OCI-LY1 (cell line): ENCODE measurements around the gene HTR2B.
"Not testable (repeated sequence)": the region's sequence is repeated elsewhere in the genome, so short reads cannot be mapped to it uniquely, and the experiment has no call there.

Source experiments
- H2AFZ ChIP-seq: fragments of 200-600 bp; sonication (generic), shearing (Covaris generic); 2 replicates; pipeline ENCODE4 v1.6.0; 2014; ENCODE audit warnings: antibody characterized with exemption, mild to moderate bottlenecking, low read length
- H3F3A ChIP-seq: fragments of 200-600 bp; sonication (generic), shearing (Covaris generic); 2 replicates; pipeline ENCODE4 v1.6.0; 2014; ENCODE audit warnings: mild to moderate bottlenecking, antibody characterized with exemption, low read length, moderate library complexity; ENCODE audit not compliant: insufficient read depth
- H3K27ac ChIP-seq: fragments of 200-600 bp; sonication (generic); 2 replicates; pipeline ENCODE4 v1.5.1; 2014; ENCODE audit warnings: low read length, mixed run types, mild to moderate bottlenecking, low read depth; ENCODE audit not compliant: poor library complexity, severe bottlenecking
- H3K27me3 ChIP-seq: fragments of 200-600 bp; sonication (generic); 2 replicates; pipeline ENCODE4 v1.6.0; 2014; ENCODE audit warnings: antibody characterized with exemption, mild to moderate bottlenecking, low read length, moderate library complexity; ENCODE audit not compliant: insufficient read depth
- H3K36me3 ChIP-seq: fragments of 200-600 bp; sonication (generic); 2 replicates; pipeline ENCODE4 v1.6.1; 2014; ENCODE audit warnings: mild to moderate bottlenecking, antibody characterized with exemption, low read length, moderate library complexity, mixed read lengths; ENCODE audit not compliant: insufficient read depth
- H3K4me1 ChIP-seq: fragments of 200-600 bp; sonication (generic); 2 replicates; pipeline ENCODE4 v1.5.1; 2014; ENCODE audit warnings: mild to moderate bottlenecking, low read length, moderate library complexity; ENCODE audit not compliant: insufficient read depth, severe bottlenecking
- H3K4me2 ChIP-seq: fragments of 200-600 bp; sonication (generic), shearing (Covaris generic); 2 replicates; pipeline ENCODE4 v1.6.1; 2014; ENCODE audit warnings: low read length
- H3K4me3 ChIP-seq: fragments of 200-600 bp; sonication (generic); 2 replicates; pipeline ENCODE4 v1.5.1; 2014; ENCODE audit warnings: low read length, low read depth, mild to moderate bottlenecking, mixed read lengths; ENCODE audit not compliant: poor library complexity, severe bottlenecking
- H3K79me2 ChIP-seq: fragments of 200-600 bp; shearing (Covaris generic); 2 replicates; pipeline ENCODE4 v1.6.1; 2016; ENCODE audit warnings: mixed run types, low read length, mixed read lengths; ENCODE audit not compliant: insufficient read depth
- H3K9ac ChIP-seq: fragments of 200-600 bp; sonication (generic), shearing (Covaris generic); 2 replicates; pipeline ENCODE4 v1.6.1; 2014; ENCODE audit warnings: mild to moderate bottlenecking, low read length, mixed read lengths
- H3K9me2 ChIP-seq: fragments of 200-600 bp; sonication (generic), shearing (Covaris generic); 2 replicates; pipeline ENCODE4 v1.6.1; 2014; ENCODE audit warnings: low read depth, mild to moderate bottlenecking, low read length, mixed read lengths
- H3K9me3 ChIP-seq: fragments of 200-600 bp; shearing (Covaris generic); 2 replicates; pipeline ENCODE4 v1.6.1; 2014; ENCODE audit warnings: low read length, mixed read lengths
- H4K20me1 ChIP-seq: fragments of 200-600 bp; sonication (generic), shearing (Covaris generic); 2 replicates; pipeline ENCODE4 v1.6.0; 2016; ENCODE audit warnings: mild to moderate bottlenecking, low read length; ENCODE audit not compliant: insufficient read depth
- EZH2 ChIP-seq: fragments of 200-600 bp; sonication (generic), shearing (Covaris generic); IDR thresholded peaks from 2 replicates; pipeline ENCODE4 v1.8.0; 2017; ENCODE audit warnings: borderline replicate concordance, mixed run types, mild to moderate bottlenecking, antibody characterized with exemption, low read length, moderate library complexity, mixed read lengths
- TF ChIP-seq, protein P1 (sequence below): fragments of 200-600 bp; sonication (generic), shearing (Covaris generic); IDR thresholded peaks from 2 replicates; pipeline ENCODE4 v1.5.1; 2017; ENCODE audit warnings: mild to moderate bottlenecking, antibody characterized with exemption, low read length, moderate library complexity, mixed read lengths

HTR2B gene

DNA sequence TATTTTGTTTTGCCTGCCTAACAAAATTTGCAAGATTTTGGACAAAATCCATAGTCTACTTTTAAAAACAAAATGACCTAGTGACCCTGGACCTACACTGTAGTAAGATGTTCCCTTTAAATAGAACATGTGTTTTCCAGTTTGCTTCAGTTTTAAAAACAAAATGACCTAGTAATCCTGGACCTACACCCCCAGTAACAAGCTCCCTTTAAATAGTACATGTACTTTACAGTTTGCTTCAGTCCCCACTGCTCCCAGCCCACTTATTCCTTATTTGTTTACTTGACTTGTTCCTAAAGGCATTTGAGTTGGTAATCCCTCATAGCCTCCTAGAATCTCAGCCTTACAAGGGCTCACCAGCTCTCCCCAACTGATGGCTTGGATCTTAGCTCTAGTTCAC is 34.5 kb upstream of the HTR2B start:
- no peak overlapping the region for H2AFZ ChIP-seq
- H3F3A ChIP-seq = no peaks in the 10 kb centered on the region
- H3K9ac ChIP-seq = no peak overlapping the region
- no peak overlapping the region for H3K4me2 ChIP-seq
- no peaks in the 10 kb centered on the region for H3K9me2 ChIP-seq
- no peaks in the 10 kb centered on the region for H4K20me1 ChIP-seq
- H3K36me3 ChIP-seq = peaks cover 59% of the 10 kb centered on the region
- H3K27ac ChIP-seq = no peak overlapping the region
- TF ChIP-seq EZH2 = no peak
- TF ChIP-seq, protein P1, sequence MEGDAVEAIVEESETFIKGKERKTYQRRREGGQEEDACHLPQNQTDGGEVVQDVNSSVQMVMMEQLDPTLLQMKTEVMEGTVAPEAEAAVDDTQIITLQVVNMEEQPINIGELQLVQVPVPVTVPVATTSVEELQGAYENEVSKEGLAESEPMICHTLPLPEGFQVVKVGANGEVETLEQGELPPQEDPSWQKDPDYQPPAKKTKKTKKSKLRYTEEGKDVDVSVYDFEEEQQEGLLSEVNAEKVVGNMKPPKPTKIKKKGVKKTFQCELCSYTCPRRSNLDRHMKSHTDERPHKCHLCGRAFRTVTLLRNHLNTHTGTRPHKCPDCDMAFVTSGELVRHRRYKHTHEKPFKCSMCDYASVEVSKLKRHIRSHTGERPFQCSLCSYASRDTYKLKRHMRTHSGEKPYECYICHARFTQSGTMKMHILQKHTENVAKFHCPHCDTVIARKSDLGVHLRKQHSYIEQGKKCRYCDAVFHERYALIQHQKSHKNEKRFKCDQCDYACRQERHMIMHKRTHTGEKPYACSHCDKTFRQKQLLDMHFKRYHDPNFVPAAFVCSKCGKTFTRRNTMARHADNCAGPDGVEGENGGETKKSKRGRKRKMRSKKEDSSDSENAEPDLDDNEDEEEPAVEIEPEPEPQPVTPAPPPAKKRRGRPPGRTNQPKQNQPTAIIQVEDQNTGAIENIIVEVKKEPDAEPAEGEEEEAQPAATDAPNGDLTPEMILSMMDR = no peak
- no peaks in the 10 kb centered on the region for H3K4me1 ChIP-seq
- no peak overlapping the region for H3K4me3 ChIP-seq
- no peaks in the 10 kb centered on the region for H3K27me3 ChIP-seq
- H3K79me2 ChIP-seq = no peaks in the 10 kb centered on the region
- no peaks in the 10 kb centered on the region for H3K9me3 ChIP-seq

DNA sequence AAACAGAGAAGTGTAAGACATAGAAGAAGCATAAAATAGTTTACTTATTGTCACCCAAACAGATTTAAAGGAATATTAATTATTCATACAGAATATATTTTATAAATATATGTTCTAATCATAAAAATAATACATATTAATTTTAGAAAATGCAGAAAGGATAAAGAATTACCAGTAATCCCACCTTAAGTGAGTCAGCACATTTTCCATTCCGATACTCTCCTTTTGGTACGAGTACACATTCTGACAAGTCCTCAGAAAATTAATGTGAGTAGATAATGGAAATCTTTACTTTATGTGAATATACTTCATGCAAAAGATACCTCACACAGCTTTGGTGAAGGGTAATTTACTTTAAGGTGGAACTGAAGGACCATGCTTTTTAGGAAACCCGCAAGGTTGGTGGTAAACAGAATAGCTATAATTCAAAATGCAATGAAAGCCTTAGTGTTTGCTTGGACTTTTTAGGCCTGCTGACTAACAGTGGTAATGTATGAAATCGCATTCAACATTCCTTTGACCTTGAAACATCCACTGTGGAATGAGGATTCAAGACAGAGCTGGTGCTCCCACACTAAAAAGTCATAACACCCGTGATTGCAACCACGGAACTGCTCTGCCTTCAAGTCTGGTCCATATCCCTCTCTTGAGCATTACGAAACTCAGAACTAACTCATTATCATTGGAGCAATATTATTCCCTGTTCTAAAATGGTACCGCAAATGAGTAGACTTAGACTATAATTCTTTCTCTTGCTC is 28.1 kb upstream of the HTR2B start:
- H2AFZ ChIP-seq = no peak overlapping the region
- H3K9me3 ChIP-seq = no peaks in the 10 kb centered on the region
- no peaks in the 10 kb centered on the region for H4K20me1 ChIP-seq
- TF ChIP-seq EZH2 = no peak
- H3F3A ChIP-seq = no peaks in the 10 kb centered on the region
- no peaks in the 10 kb centered on the region for H3K4me1 ChIP-seq
- no peak overlapping the region for H3K9ac ChIP-seq
- no peak overlapping the region for H3K4me3 ChIP-seq
- no peak overlapping the region for H3K4me2 ChIP-seq
- no peaks in the 10 kb centered on the region for H3K27me3 ChIP-seq
- H3K9me2 ChIP-seq = no peaks in the 10 kb centered on the region
- no peaks in the 10 kb centered on the region for H3K79me2 ChIP-seq
- no peak overlapping the region for H3K27ac ChIP-seq
- H3K36me3 ChIP-seq = peaks cover 51% of the 10 kb centered on the region

DNA sequence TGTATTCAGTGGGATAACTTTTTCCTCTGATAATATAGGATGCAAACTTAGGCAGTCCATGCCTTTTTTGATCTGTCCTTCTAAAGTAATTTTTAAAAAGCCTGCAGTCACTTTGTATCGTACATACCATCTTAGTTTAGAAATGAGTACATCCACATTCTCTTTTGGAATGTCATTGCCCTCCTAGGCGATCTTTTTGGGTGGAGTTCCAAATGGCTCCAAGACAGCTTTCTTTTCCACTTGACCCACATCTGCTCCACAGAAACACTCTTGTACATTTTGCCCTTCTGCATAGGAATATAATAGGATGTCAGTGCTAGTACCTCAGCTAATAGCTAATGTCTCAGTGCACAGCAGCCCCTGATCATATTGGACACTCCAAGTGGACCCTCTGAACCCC is 21.8 kb upstream of the HTR2B start:
- Histone ChIP-seq H4K20me1 (no peaks in the 10 kb centered on the region), H3K9me2 (no peaks in the 10 kb centered on the region), H3K9ac (no peak overlapping the region), H3F3A (no peaks in the 10 kb centered on the region), H2AFZ (no peak overlapping the region), H3K79me2 (no peaks in the 10 kb centered on the region), H3K9me3 (no peaks in the 10 kb centered on the region), H3K4me3 (no peak overlapping the region), H3K27ac (no peak overlapping the region), H3K36me3 (peaks cover 47% of the 10 kb centered on the region), H3K4me1 (no peaks in the 10 kb centered on the region), H3K4me2 (no peak overlapping the region), H3K27me3 (no peaks in the 10 kb centered on the region)
- TF ChIP-seq, protein P1 = no peak
- TF ChIP-seq EZH2 = no peak

DNA sequence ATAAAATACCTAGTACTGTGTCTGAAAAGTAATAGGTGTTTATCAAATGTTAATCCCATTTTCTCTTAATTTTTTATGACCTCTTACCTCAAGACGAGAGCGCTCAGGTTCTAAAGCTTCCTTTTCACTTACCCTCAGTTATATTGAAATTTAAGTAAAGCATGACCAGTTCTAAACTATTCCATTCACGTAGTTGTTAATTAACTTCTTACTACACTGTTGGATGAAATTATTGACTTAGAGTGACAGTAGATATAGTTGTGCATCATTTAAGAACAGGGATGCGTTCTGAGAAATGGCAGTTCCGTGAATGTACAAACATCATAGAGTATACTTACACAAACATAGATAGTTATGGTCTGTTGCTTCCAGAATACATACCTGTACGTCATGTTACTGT is 20.1 kb upstream of the HTR2B start:
- no peak for TF ChIP-seq EZH2
- TF ChIP-seq, protein P1 = no peak
- Histone ChIP-seq H3K27ac (no peak overlapping the region), H3K4me1 (no peaks in the 10 kb centered on the region), H3F3A (no peaks in the 10 kb centered on the region), H3K9me2 (no peaks in the 10 kb centered on the region), H3K4me2 (no peak overlapping the region), H3K4me3 (no peak overlapping the region), H3K9ac (no peak overlapping the region), H3K36me3 (peaks cover 49% of the 10 kb centered on the region), H4K20me1 (no peaks in the 10 kb centered on the region), H3K9me3 (no peaks in the 10 kb centered on the region), H3K27me3 (no peaks in the 10 kb centered on the region), H3K79me2 (no peaks in the 10 kb centered on the region), H2AFZ (no peak overlapping the region)

DNA sequence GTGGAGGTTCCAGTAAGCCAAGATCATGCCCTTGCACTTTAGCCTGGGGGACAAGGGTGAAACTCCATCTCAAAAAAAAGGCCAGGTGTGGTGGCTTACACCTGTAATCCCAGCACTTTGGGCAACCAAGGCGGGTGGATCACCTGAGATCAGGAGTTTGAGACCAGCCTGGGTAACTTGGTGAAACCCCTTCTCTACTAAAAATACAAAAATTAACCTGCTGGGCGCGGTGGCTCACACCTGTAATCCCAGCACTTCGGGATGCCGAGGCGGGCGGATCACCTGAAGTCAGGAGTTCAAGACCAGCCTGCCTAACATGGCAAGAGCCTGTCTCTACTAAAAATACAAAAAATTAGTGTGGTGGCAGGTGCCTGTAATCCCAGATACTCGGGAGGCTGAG is 16.0 kb upstream of the HTR2B start:
- not testable (repeated sequence) for H3K27ac ChIP-seq, H3K4me3 ChIP-seq, H3K9me3 ChIP-seq, H3K27me3 ChIP-seq, H3K79me2 ChIP-seq, H3K4me2 ChIP-seq, H3F3A ChIP-seq, H4K20me1 ChIP-seq, H3K9me2 ChIP-seq, H3K4me1 ChIP-seq, H2AFZ ChIP-seq, H3K9ac ChIP-seq
- H3K36me3 ChIP-seq = peaks cover 31% of the 10 kb centered on the region; the same call in 1 of the 2 replicates
